Neural cell (in vitro differentiated cells): ENCODE measurements around the gene CTU1.

Experiments
- CTCF ChIP-seq: fragments of 450-650 bp; IDR thresholded peaks from 2 replicates; pipeline ENCODE4 v1.5.1; 2014; ENCODE audit warnings: antibody characterized with exemption, mild to moderate bottlenecking, moderate library complexity; ENCODE audit not compliant: poor library complexity, severe bottlenecking
- EZH2 ChIP-seq: fragments of 200-600, 300-800 bp; shearing (Covaris generic), sonication (generic); IDR thresholded peaks from 2 replicates; pipeline ENCODE4 v1.6.1; 2014; ENCODE audit warnings: antibody characterized with exemption, low read length, borderline replicate concordance, mild to moderate bottlenecking; ENCODE audit not compliant: insufficient read depth, poor library complexity, severe bottlenecking
- MXI1 ChIP-seq: fragments of 450-650 bp; conservative IDR thresholded peaks from 2 replicates; pipeline ENCODE4 v1.6.1; 2014; ENCODE audit warnings: antibody characterized with exemption, mild to moderate bottlenecking; ENCODE audit not compliant: poor library complexity, severe bottlenecking
- POLR2AphosphoS5 ChIP-seq: IDR thresholded peaks from 2 replicates; pipeline ENCODE4 v1.6.1; 2012
- TAF1 ChIP-seq: IDR thresholded peaks from 2 replicates; pipeline ENCODE4 v1.6.1; 2012; ENCODE audit warnings: low read depth

DNA sequence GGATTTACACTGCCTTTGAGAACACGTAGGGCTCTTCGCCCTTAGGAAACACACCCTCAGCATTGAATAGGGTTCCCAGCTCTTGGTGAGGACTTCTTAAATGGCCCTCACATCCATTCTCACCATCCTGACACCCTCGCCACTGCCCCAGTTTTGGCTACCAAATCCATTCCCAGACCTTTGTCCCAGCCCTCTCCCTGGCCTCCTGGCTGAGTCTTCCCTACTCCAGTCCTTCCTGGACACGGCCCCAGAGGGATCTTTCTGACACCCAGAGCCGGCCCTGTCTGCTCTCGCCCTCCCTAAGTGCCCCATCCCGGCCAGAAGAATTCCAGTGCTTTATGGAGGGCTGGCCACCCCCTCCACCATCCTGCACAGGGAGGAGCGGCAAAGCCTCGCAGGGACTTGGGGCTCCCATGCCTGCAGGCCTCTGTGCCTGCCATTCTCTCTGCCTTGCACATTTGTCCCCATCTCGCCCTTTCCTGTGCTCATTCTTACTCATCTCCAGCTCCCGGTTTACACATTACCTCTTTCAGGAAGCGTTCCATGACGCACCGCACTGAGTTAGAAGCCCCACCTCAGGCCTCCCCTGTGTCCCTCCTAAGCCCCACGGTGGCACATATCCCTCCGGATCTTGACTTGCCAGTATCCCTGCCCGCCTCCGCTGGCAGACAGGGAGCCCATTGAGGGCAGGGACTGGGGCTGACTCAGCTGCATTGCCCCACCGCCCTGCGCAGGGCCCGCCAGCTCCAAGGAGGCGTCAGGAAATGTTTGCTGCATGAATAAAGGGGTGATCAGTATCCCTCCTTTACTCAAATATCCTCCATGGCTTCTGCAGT, 14.5 kb downstream of the CTU1 start:
- TF ChIP-seq CTCF: no peak
- TF ChIP-seq TAF1: no peak
- TF ChIP-seq EZH2: no peak
- TF ChIP-seq MXI1: no peak
- TF ChIP-seq POLR2AphosphoS5: no peak
